Endothelial cell (in vitro differentiated cells): ENCODE data around the gene WDR47. TPM values are rescaled to one million over a fixed set of nuclear protein-coding genes. Genes with fewer than 3 reads are reported as not detected.
"Not testable (repeated sequence)": the region's sequence is repeated elsewhere in the genome, so short reads cannot be mapped to it uniquely, and the experiment has no call there.

Experiments
- DNase-seq: peaks from one replicate; pipeline ENCODE4 v3.0.0; 2021; ENCODE audit warnings: low spot score
- H3K27ac Mint-ChIP-seq: one replicate; pipeline ENCODE4 v1.8.0; 2021; ENCODE audit warnings: mixed read lengths, inconsistent platforms; ENCODE audit not compliant: unreplicated experiment
- H3K27me3 Mint-ChIP-seq: one replicate; pipeline ENCODE4 v1.8.0; 2021; ENCODE audit warnings: mild to moderate bottlenecking, moderate library complexity, mixed read lengths, inconsistent platforms; ENCODE audit not compliant: unreplicated experiment
- H3K36me3 Mint-ChIP-seq: one replicate; pipeline ENCODE4 v1.8.0; 2021; ENCODE audit warnings: mild to moderate bottlenecking, low read depth, mixed read lengths, inconsistent platforms; ENCODE audit not compliant: unreplicated experiment
- H3K4me1 Mint-ChIP-seq: one replicate; pipeline ENCODE4 v1.8.0; 2021; ENCODE audit warnings: mild to moderate bottlenecking, mixed read lengths, inconsistent platforms; ENCODE audit not compliant: unreplicated experiment
- H3K4me3 Mint-ChIP-seq: one replicate; pipeline ENCODE4 v1.8.0; 2021; ENCODE audit warnings: mild to moderate bottlenecking, mixed read lengths, inconsistent platforms; ENCODE audit not compliant: unreplicated experiment
- H3K9me3 Mint-ChIP-seq: one replicate; pipeline ENCODE4 v1.8.0; 2021; ENCODE audit warnings: mixed read lengths, inconsistent platforms; ENCODE audit not compliant: unreplicated experiment
- total RNA-seq: library from RNA; stranded (reverse); fragmentation: NEBNext Ultra II Directional; extraction: Animal tissue kit (Norgen Biotek cat#: 25700); gene quantifications from one replicate; pipeline ENCODE4 v1.2.1, GENCODE V29; 2021; ENCODE audit not compliant: unreplicated experiment
- TF ChIP-seq, protein P1 (sequence below): fragments of 200-600 bp; sonication (generic); IDR thresholded peaks from one replicate; pipeline ENCODE4 v1.5.0; 2021; ENCODE audit warnings: antibody characterized with exemption; ENCODE audit not compliant: unreplicated experiment

WDR47 gene
- total RNA-seq, 1 donor from 2014 or later: 19.4 TPM

- Mint-ChIP-seq H3K27me3 (no peaks in the 10 kb centered on the region), H3K9me3 (no peaks in the 10 kb centered on the region), H3K27ac (no peak overlapping the region), H3K4me3 (no peak overlapping the region), H3K4me1 (no peaks in the 10 kb centered on the region), H3K36me3 (peaks cover 7% of the 10 kb centered on the region)
- no peak for DNase-seq
- TF ChIP-seq, protein P1, sequence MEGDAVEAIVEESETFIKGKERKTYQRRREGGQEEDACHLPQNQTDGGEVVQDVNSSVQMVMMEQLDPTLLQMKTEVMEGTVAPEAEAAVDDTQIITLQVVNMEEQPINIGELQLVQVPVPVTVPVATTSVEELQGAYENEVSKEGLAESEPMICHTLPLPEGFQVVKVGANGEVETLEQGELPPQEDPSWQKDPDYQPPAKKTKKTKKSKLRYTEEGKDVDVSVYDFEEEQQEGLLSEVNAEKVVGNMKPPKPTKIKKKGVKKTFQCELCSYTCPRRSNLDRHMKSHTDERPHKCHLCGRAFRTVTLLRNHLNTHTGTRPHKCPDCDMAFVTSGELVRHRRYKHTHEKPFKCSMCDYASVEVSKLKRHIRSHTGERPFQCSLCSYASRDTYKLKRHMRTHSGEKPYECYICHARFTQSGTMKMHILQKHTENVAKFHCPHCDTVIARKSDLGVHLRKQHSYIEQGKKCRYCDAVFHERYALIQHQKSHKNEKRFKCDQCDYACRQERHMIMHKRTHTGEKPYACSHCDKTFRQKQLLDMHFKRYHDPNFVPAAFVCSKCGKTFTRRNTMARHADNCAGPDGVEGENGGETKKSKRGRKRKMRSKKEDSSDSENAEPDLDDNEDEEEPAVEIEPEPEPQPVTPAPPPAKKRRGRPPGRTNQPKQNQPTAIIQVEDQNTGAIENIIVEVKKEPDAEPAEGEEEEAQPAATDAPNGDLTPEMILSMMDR: no peak
These were observed 30.6 kb downstream of the WDR47 start for GRCh38 chr1:109011335-109011734.

- not testable (repeated sequence) for H3K27ac Mint-ChIP-seq, DNase-seq, H3K9me3 Mint-ChIP-seq, H3K4me1 Mint-ChIP-seq, H3K27me3 Mint-ChIP-seq, H3K4me3 Mint-ChIP-seq
- H3K36me3 Mint-ChIP-seq: peaks cover 23% of the 10 kb centered on the region
These were observed 45.3 kb downstream of the WDR47 start for GRCh38 chr1:108996622-108997021.

DNA sequence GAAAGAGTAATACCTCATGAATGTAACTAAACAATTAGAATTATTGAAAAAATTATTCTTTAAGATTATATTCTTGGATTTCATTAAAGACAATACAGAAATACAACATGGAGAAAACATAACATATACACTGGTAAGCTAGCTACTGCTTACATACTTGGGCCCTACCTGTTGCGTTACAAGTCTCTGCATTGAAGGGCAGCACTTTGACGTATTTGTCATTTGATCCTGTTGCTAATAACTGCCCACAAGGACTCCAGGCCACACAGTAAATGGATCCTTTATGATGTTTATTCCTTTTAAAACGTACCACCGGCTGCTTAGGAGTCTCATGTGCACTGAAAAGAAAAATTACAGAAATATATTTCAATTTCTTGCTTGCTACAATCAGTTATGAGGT is 58.8 kb downstream of the WDR47 start:
- H3K4me3 Mint-ChIP-seq: no peak overlapping the region
- peaks cover 1% of the 10 kb centered on the region for H3K27me3 Mint-ChIP-seq
- no peak overlapping the region for H3K27ac Mint-ChIP-seq
- H3K4me1 Mint-ChIP-seq: no peaks in the 10 kb centered on the region
- no peaks in the 10 kb centered on the region for H3K9me3 Mint-ChIP-seq
- peaks cover 24% of the 10 kb centered on the region for H3K36me3 Mint-ChIP-seq
- no peak for DNase-seq
- TF ChIP-seq, protein P1: no peak

- Mint-ChIP-seq H3K27ac (no peak overlapping the region), H3K27me3 (peaks cover 3% of the 10 kb centered on the region), H3K9me3 (no peaks in the 10 kb centered on the region), H3K36me3 (peaks cover 35% of the 10 kb centered on the region), H3K4me3 (peak overlapping the region; percentile 5), H3K4me1 (no peaks in the 10 kb centered on the region)
- no peak for DNase-seq
- TF ChIP-seq, protein P1: no peak
These were observed 65.2 kb downstream of the WDR47 start for GRCh38 chr1:108976658-108977057.

- TF ChIP-seq, protein P1: no peak
- Mint-ChIP-seq H3K4me3 (no peak overlapping the region), H3K9me3 (no peaks in the 10 kb centered on the region), H3K4me1 (no peaks in the 10 kb centered on the region), H3K27me3 (peaks cover 2% of the 10 kb centered on the region), H3K36me3 (peaks cover 30% of the 10 kb centered on the region), H3K27ac (no peak overlapping the region)
- DNase-seq: no peak
These were observed 69.0 kb downstream of the WDR47 start for GRCh38 chr1:108972951-108973350.

GRCh38 chr1:108969346-108969745 is 72.6 kb downstream of the WDR47 start:
- Mint-ChIP-seq H3K4me3 (no peak overlapping the region), H3K36me3 (peaks cover 25% of the 10 kb centered on the region), H3K9me3 (no peaks in the 10 kb centered on the region), H3K4me1 (peaks cover 9% of the 10 kb centered on the region), H3K27ac (no peak overlapping the region), H3K27me3 (peaks cover 3% of the 10 kb centered on the region)
- TF ChIP-seq, protein P1: no peak
- no peak for DNase-seq
